NCI-H1436 treated with DMSO at 0.1 percent for 48 hours (cell line): Measurements from ENCODE around the gene CD46.
"Not testable (repeated sequence)": the region's sequence is repeated elsewhere in the genome, so short reads cannot be mapped to it uniquely, and the experiment has no call there.

ENCODE experiments used
- DNase-seq: peaks from one replicate; lab custom pipeline; 2025; lab: John Stamatoyannopoulos, UW

CD46 gene

DNA sequence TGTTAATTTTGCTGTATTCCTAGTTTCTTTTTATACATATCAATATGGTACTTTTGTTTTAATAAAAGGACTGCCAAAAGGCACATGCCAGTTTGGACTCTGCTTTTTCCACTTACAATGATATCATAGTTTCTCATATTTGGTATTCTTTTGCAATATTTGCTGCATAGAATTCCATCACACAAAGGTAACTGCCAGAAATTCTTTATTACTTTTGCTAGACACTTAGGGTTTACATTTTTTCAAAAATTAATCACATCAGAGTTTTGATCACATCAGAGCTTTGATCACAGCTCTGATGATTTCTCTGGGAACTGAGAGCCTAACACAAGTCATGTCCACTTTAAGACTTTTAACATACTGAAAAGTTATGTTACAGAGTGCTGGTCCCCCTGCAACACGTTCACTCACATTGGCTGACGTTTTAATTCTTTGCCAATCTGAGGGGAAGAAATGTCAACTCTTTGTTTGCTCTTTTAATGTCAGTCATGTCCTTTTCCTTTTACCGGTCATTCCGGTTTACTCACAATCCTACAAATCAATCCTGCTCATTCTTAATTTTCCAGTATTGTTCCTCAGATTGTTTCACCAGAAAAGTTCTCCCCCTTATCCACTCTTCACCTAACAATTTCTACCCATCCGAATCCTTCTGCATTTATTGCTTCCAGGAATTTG lies 1.1 kb upstream of the CD46 start:
- DNase-seq: no peak

DNA sequence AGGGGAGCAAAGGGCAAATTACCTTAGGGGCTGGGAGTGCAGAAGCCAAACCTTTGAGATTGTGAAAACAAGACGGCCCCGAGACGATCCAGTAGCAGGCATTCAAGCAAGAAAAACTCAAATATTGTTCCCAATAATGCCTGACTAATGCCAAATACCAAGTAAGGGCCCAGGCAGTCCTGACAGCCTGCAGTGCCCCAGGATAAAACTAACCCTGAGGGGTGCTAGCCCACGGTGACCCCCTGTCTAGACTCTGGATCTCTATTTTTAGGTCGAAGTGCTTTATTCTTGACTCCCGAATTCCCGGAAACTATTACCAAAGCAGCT lies 428 bp upstream of the CD46 start:
- DNase-seq: not testable (repeated sequence)

GRCh38 chr1:207752456-207752998 lies 673 bp downstream of the CD46 start:
- no peak for DNase-seq

DNA sequence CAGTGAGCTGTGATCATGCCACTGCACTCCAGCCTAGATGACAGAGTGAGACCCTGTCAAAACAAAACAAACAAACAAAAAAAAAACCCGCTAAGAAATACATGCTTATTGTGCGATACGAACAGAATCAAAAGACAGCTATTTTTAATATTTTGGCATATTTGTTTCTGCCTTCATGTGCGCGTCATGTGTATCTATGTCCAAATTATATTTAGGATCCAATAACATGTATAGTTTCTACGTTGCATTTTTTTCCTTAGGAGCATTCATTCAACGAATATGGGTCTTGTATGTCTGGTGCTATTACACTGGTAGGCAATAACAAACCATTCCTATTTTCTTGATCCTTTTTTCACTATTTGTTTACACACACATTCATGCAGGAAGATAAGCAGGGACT lies 1.8 kb downstream of the CD46 start:
- no peak for DNase-seq

DNA sequence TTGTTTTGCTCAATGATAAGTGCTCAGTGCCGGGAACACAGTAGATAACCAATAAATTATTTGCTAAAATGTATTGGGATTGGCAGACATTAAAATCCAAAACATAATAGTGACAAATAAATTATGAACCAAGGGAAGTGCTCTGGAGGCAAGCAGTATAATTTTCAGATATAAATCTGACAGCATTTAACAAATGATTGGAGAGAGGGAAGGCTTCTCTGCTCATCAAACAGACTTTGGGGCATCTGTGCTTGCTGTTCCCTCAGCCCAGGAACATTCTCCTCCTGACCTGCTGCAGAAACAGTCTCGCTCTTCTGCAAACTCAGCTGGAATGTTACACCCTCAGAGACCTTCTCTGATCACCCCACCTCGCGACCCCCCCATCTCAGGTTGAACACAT lies 2.2 kb downstream of the CD46 start:
- no peak for DNase-seq

- no peak for DNase-seq
These were observed 3.3 kb downstream of the CD46 start for GRCh38 chr1:207754974-207755700.

- no peak for DNase-seq
These were observed 4.2 kb downstream of the CD46 start for GRCh38 chr1:207755846-207756693.

DNA sequence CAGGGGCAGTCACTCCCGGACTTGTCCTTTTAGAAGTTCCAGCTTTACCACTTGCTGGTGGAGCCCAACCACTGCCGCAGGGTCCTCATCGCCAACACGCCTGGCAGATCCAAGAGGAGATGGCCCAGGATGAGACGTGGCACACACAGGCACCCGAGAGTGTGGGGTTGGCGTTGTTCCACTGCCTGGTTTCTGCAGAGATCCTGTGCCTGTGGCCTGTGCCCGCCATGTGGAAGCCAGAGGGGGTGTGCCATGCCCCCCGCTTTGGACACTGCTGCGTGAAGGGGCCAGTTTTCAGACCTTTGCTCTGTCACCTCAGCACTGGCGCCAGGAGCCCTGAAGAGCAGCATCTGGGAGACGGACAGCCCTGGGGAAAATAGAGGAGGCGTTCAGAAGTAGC lies 10.8 kb downstream of the CD46 start:
- no peak for DNase-seq

- no peak for DNase-seq
These were observed 11.2 kb downstream of the CD46 start for GRCh38 chr1:207763091-207763490.

DNA sequence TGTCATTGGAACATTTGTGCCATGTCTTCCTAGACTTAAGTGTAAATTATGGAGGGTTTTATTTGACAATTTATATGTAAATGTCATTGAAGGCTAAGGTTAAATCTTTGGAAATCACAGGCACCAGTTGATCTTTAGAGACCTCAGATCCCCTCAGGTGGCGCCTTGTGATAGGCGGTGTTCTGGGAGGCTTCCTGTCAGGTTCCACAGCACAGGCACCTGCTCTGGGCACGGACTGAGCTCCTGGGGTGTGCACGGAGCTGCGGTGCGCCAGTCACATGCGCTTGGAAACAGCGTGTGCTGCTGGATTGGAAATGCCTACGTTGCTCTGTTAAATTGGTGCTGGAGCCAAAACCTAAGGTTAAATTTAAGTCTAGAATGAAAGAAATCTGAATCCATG lies 12.1 kb downstream of the CD46 start:
- no peak for DNase-seq

- no peak for DNase-seq
These were observed 14.7 kb downstream of the CD46 start for GRCh38 chr1:207766569-207766968.

- not testable (repeated sequence) for DNase-seq
These were observed 18.7 kb downstream of the CD46 start for GRCh38 chr1:207770514-207770913.

GRCh38 chr1:207776045-207776444 lies 24.2 kb downstream of the CD46 start:
- DNase-seq: not testable (repeated sequence)

DNA sequence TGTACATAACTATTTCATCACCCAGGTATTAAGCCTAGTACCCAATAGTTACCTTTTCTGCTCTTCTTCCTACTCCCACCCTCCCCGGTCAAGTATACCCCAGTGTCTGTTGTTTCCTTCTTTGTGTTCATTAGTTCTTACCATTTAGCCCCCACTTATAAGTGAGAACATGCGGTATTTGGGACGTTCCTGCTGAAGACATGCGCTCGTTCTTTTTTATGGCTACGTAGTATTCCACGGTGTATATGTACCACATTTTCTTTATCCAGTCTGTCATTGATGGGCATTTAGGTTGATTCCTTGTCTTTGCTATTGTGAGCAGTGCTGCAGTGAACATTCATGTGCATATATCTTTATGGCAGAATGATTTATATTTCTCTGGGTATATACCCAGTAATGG lies 25.6 kb downstream of the CD46 start:
- DNase-seq: not testable (repeated sequence)

- no peak for DNase-seq
These were observed 27.2 kb downstream of the CD46 start for GRCh38 chr1:207779008-207779407.

- no peak for DNase-seq
These were observed 29.5 kb downstream of the CD46 start for GRCh38 chr1:207781312-207781711.

DNA sequence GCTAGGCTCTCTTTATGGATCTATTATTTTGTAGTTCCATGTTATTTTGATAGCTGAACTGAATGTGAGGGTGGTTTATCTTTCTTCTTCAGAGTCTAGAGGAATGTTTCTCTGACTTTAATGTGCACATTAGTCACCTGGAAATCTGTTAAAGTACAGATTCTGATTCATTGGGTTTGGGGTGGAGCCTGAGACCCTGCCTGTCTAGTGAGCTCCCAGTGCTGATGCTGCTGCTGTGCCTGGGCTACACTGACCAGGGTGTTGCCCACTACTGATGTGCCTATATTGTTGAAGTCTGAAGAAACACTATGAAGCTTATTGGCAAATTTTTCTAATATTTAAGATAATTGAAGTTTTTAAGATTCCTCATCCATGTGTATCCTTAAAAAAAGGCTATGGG lies 35.9 kb downstream of the CD46 start:
- DNase-seq: no peak

DNA sequence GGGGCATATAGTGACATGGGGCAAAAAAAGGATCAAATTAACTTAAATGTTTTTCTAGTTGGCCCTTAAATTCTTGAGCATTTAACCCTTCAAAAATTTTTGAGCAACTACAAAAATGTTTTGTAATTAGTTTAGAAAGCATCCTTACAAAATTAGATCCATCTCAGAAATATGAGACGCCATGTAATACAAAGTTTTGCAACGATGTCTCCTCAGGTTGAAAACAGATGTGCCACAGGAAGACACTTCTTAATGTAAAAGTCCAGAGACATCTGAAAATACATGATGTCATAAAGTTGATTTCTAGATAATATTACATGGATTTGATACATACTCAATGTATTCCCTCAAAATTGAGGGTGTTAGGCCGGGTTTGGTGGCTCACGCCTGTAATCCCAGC lies 37.5 kb downstream of the CD46 start:
- DNase-seq: no peak

DNA sequence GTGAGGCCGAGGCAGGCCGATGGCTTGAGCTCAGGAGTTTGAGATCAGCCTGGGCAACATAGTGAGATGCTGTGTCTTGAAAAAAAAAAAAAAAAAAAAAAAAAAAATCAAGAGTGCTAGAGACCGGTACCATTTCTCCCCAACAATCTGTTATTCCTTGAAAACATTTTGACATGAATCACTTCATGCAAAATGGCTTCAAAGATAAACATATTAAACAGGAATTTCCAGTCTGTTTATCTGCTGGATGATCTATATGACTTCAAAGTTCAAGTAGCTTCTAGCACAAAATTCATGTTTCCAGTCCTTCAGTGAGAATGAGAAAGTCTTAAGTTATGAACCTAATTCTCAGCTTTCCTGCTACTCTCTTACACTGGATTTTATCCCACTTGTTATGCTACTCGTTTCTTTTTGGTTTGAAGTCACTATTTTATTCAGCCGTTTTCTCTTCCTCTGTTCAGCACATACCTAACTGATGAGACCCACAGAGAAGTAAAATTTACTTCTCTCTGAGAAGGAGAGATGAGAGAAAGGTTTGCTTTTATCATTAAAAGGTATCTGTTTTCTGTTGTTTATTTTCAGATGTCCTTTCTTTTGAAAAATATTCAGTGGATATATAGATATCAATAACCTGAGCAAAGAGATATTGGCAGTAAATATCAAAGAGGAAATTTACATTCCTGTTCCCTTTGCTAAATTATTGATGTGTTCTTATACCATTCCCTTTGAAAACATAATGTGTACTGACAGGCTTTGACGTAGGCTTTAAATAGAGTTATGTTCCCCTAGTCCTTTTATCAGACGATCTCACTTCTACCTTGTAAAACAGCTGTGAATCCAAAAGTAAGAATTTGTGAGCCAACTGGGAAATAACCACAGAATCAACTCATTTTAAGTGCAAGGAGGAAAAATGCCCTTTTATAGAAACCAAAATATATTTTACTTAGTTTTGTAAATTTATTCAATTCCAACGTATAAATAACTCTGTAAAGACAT lies 38.2 kb downstream of the CD46 start:
- DNase-seq: no peak

GRCh38 chr1:207791290-207791689 lies 39.4 kb downstream of the CD46 start:
- DNase-seq: no peak

DNA sequence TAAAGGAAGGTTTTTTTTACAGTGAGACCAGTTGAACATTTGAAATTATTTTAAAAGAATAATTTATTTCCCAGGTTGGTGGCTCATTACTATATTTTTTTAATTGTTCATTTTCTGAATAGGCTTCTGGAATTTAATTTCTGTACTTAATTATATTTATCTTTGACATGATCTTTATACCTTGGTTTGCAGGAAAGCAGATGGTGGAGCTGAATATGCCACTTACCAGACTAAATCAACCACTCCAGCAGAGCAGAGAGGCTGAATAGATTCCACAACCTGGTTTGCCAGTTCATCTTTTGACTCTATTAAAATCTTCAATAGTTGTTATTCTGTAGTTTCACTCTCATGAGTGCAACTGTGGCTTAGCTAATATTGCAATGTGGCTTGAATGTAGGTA lies 41.5 kb downstream of the CD46 start:
- DNase-seq: no peak

DNA sequence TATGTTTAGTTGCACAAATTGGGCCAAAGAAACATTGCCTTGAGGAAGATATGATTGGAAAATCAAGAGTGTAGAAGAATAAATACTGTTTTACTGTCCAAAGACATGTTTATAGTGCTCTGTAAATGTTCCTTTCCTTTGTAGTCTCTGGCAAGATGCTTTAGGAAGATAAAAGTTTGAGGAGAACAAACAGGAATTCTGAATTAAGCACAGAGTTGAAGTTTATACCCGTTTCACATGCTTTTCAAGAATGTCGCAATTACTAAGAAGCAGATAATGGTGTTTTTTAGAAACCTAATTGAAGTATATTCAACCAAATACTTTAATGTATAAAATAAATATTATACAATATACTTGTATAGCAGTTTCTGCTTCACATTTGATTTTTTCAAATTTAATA lies 43.0 kb downstream of the CD46 start:
- DNase-seq: no peak
